Skeletal muscle satellite cell (primary cell): ENCODE results near the gene IDH3A.
"Not testable (repeated sequence)": the region's sequence is repeated elsewhere in the genome, so short reads cannot be mapped to it uniquely, and the experiment has no call there.

Experiments used
- H3K27me3 ChIP-seq: 2 replicates; pipeline ENCODE4 v1.7.0; 2013; ENCODE audit warnings: low read length; ENCODE audit not compliant: control insufficient read depth, insufficient read depth
- H3K36me3 ChIP-seq: 2 replicates; pipeline ENCODE4 v1.7.0; 2013; ENCODE audit warnings: mild to moderate bottlenecking, control low read depth, low read length; ENCODE audit not compliant: insufficient read depth
- H3K4me1 ChIP-seq: 2 replicates; pipeline ENCODE4 v1.7.0; 2013; ENCODE audit warnings: low read length; ENCODE audit not compliant: control insufficient read depth, insufficient read depth
- H3K4me2 ChIP-seq: 2 replicates; pipeline ENCODE4 v1.7.0; 2013; ENCODE audit warnings: mild to moderate bottlenecking, low read length
- H3K4me3 ChIP-seq: 2 replicates; pipeline ENCODE4 v1.7.0; 2013; ENCODE audit warnings: low read length
- H3K9ac ChIP-seq: 2 replicates; pipeline ENCODE4 v1.7.0; 2013; ENCODE audit warnings: mild to moderate bottlenecking, low read depth, low read length, moderate library complexity
- H3K9me3 ChIP-seq: replicated peaks from 2 replicates; pipeline ENCODE4 v1.7.0; 2013; ENCODE audit warnings: mild to moderate bottlenecking, control low read depth, low read length

The IDH3A gene

GRCh38 chr15:78151075-78151474, 1.9 kb downstream of the IDH3A start:
- H3K36me3 ChIP-seq, H3K9ac ChIP-seq, H3K9me3 ChIP-seq, H3K4me2 ChIP-seq, H3K27me3 ChIP-seq, H3K4me3 ChIP-seq: not testable (repeated sequence)
- peaks cover 28% of the 10 kb centered on the region for H3K4me1 ChIP-seq

- H3K9me3 ChIP-seq: no peaks in the 10 kb centered on the region
- no peak overlapping the region for H3K9ac ChIP-seq
- H3K4me3 ChIP-seq: no peak overlapping the region
- no peaks in the 10 kb centered on the region for H3K27me3 ChIP-seq
- H3K36me3 ChIP-seq: peaks cover 10% of the 10 kb centered on the region
- peaks cover 24% of the 10 kb centered on the region for H3K4me1 ChIP-seq
- no peak overlapping the region for H3K4me2 ChIP-seq
Observed at GRCh38 chr15:78154955-78155354, 5.8 kb downstream of the IDH3A start.

- H3K9ac ChIP-seq: no peak overlapping the region
Observed at GRCh38 chr15:78155355-78155939, 6.3 kb downstream of the IDH3A start.

GRCh38 chr15:78156653-78157052, 7.5 kb downstream of the IDH3A start:
- Histone ChIP-seq H3K27me3 (no peaks in the 10 kb centered on the region), H3K9me3 (no peaks in the 10 kb centered on the region), H3K4me3 (no peak overlapping the region), H3K4me2 (no peak overlapping the region), H3K9ac (no peak overlapping the region), H3K36me3 (peaks cover 20% of the 10 kb centered on the region), H3K4me1 (peaks cover 20% of the 10 kb centered on the region)

More at GRCh38 chr15:78155355-78155939, 6.3 kb downstream of the IDH3A start:
- H3K9me3 ChIP-seq: no peaks in the 10 kb centered on the region
- no peak overlapping the region for H3K4me3 ChIP-seq
- H3K27me3 ChIP-seq: no peaks in the 10 kb centered on the region
- H3K36me3 ChIP-seq: peaks cover 12% of the 10 kb centered on the region
- peaks cover 20% of the 10 kb centered on the region for H3K4me1 ChIP-seq
- no peak overlapping the region for H3K4me2 ChIP-seq

- no peak overlapping the region for H3K9ac ChIP-seq
- no peaks in the 10 kb centered on the region for H3K27me3 ChIP-seq
- peaks cover 25% of the 10 kb centered on the region for H3K36me3 ChIP-seq
- H3K4me2 ChIP-seq: no peak overlapping the region
- H3K4me1 ChIP-seq: peaks cover 20% of the 10 kb centered on the region
- H3K4me3 ChIP-seq: no peak overlapping the region
- H3K9me3 ChIP-seq: no peaks in the 10 kb centered on the region
Observed at GRCh38 chr15:78157203-78157602, 8.0 kb downstream of the IDH3A start.

GRCh38 chr15:78159395-78159794, 10.2 kb downstream of the IDH3A start:
- H3K4me1 ChIP-seq: peaks cover 17% of the 10 kb centered on the region
- H3K4me3 ChIP-seq: no peak overlapping the region
- no peaks in the 10 kb centered on the region for H3K9me3 ChIP-seq
- H3K9ac ChIP-seq: no peak overlapping the region
- H3K4me2 ChIP-seq: no peak overlapping the region
- H3K36me3 ChIP-seq: peaks cover 25% of the 10 kb centered on the region
- no peaks in the 10 kb centered on the region for H3K27me3 ChIP-seq

GRCh38 chr15:78162038-78162437, 12.9 kb downstream of the IDH3A start:
- Histone ChIP-seq H3K36me3 (peaks cover 43% of the 10 kb centered on the region), H3K4me1 (no peaks in the 10 kb centered on the region), H3K4me3 (no peak overlapping the region), H3K27me3 (no peaks in the 10 kb centered on the region), H3K9ac (no peak overlapping the region), H3K9me3 (no peaks in the 10 kb centered on the region), H3K4me2 (no peak overlapping the region)

GRCh38 chr15:78164010-78164409, 14.8 kb downstream of the IDH3A start:
- no peaks in the 10 kb centered on the region for H3K9me3 ChIP-seq
- no peaks in the 10 kb centered on the region for H3K27me3 ChIP-seq
- peaks cover 54% of the 10 kb centered on the region for H3K36me3 ChIP-seq
- no peak overlapping the region for H3K4me2 ChIP-seq
- H3K9ac ChIP-seq: no peak overlapping the region
- no peak overlapping the region for H3K4me3 ChIP-seq
- no peaks in the 10 kb centered on the region for H3K4me1 ChIP-seq

GRCh38 chr15:78167227-78167888, 18.2 kb downstream of the IDH3A start:
- no peak overlapping the region for H3K9ac ChIP-seq
- H3K4me1 ChIP-seq: no peaks in the 10 kb centered on the region
- H3K36me3 ChIP-seq: peaks cover 58% of the 10 kb centered on the region
- no peak overlapping the region for H3K4me2 ChIP-seq
- no peak overlapping the region for H3K4me3 ChIP-seq
- H3K9me3 ChIP-seq: no peaks in the 10 kb centered on the region
- H3K27me3 ChIP-seq: no peaks in the 10 kb centered on the region

- Histone ChIP-seq H3K36me3 (peaks cover 59% of the 10 kb centered on the region), H3K9me3 (no peaks in the 10 kb centered on the region), H3K27me3 (no peaks in the 10 kb centered on the region), H3K9ac (no peak overlapping the region), H3K4me2 (no peak overlapping the region), H3K4me1 (no peaks in the 10 kb centered on the region), H3K4me3 (no peak overlapping the region)
Observed at GRCh38 chr15:78168608-78169007, 19.4 kb downstream of the IDH3A start.

GRCh38 chr15:78170848-78171773, 21.9 kb downstream of the IDH3A start:
- no peaks in the 10 kb centered on the region for H3K4me1 ChIP-seq
- H3K27me3 ChIP-seq: no peaks in the 10 kb centered on the region
- peaks cover 47% of the 10 kb centered on the region for H3K36me3 ChIP-seq
- H3K4me2 ChIP-seq: no peak overlapping the region
- no peak overlapping the region for H3K9ac ChIP-seq
- no peaks in the 10 kb centered on the region for H3K9me3 ChIP-seq
- no peak overlapping the region for H3K4me3 ChIP-seq
